OCI-LY1 (cell line): ENCODE measurements around the gene OGFR.

ENCODE experiments used
- H2AFZ ChIP-seq: fragments of 200-600 bp; sonication (generic), shearing (Covaris generic); 2 replicates; pipeline ENCODE4 v1.6.0; 2014; ENCODE audit warnings: antibody characterized with exemption, mild to moderate bottlenecking, low read length
- H3F3A ChIP-seq: fragments of 200-600 bp; sonication (generic), shearing (Covaris generic); 2 replicates; pipeline ENCODE4 v1.6.0; 2014; ENCODE audit warnings: mild to moderate bottlenecking, antibody characterized with exemption, low read length, moderate library complexity; ENCODE audit not compliant: insufficient read depth
- H3K27ac ChIP-seq: fragments of 200-600 bp; sonication (generic); 2 replicates; pipeline ENCODE4 v1.5.1; 2014; ENCODE audit warnings: low read length, mixed run types, mild to moderate bottlenecking, low read depth; ENCODE audit not compliant: poor library complexity, severe bottlenecking
- H3K27me3 ChIP-seq: fragments of 200-600 bp; sonication (generic); 2 replicates; pipeline ENCODE4 v1.6.0; 2014; ENCODE audit warnings: antibody characterized with exemption, mild to moderate bottlenecking, low read length, moderate library complexity; ENCODE audit not compliant: insufficient read depth
- H3K36me3 ChIP-seq: fragments of 200-600 bp; sonication (generic); 2 replicates; pipeline ENCODE4 v1.6.1; 2014; ENCODE audit warnings: mild to moderate bottlenecking, antibody characterized with exemption, low read length, moderate library complexity, mixed read lengths; ENCODE audit not compliant: insufficient read depth
- H3K4me1 ChIP-seq: fragments of 200-600 bp; sonication (generic); 2 replicates; pipeline ENCODE4 v1.5.1; 2014; ENCODE audit warnings: mild to moderate bottlenecking, low read length, moderate library complexity; ENCODE audit not compliant: insufficient read depth, severe bottlenecking
- H3K4me2 ChIP-seq: fragments of 200-600 bp; sonication (generic), shearing (Covaris generic); 2 replicates; pipeline ENCODE4 v1.6.1; 2014; ENCODE audit warnings: low read length
- H3K4me3 ChIP-seq: fragments of 200-600 bp; sonication (generic); 2 replicates; pipeline ENCODE4 v1.5.1; 2014; ENCODE audit warnings: low read length, low read depth, mild to moderate bottlenecking, mixed read lengths; ENCODE audit not compliant: poor library complexity, severe bottlenecking
- H3K79me2 ChIP-seq: fragments of 200-600 bp; shearing (Covaris generic); 2 replicates; pipeline ENCODE4 v1.6.1; 2016; ENCODE audit warnings: mixed run types, low read length, mixed read lengths; ENCODE audit not compliant: insufficient read depth
- H3K9ac ChIP-seq: fragments of 200-600 bp; sonication (generic), shearing (Covaris generic); 2 replicates; pipeline ENCODE4 v1.6.1; 2014; ENCODE audit warnings: mild to moderate bottlenecking, low read length, mixed read lengths
- H3K9me2 ChIP-seq: fragments of 200-600 bp; sonication (generic), shearing (Covaris generic); 2 replicates; pipeline ENCODE4 v1.6.1; 2014; ENCODE audit warnings: low read depth, mild to moderate bottlenecking, low read length, mixed read lengths
- H3K9me3 ChIP-seq: fragments of 200-600 bp; shearing (Covaris generic); 2 replicates; pipeline ENCODE4 v1.6.1; 2014; ENCODE audit warnings: low read length, mixed read lengths
- H4K20me1 ChIP-seq: fragments of 200-600 bp; sonication (generic), shearing (Covaris generic); 2 replicates; pipeline ENCODE4 v1.6.0; 2016; ENCODE audit warnings: mild to moderate bottlenecking, low read length; ENCODE audit not compliant: insufficient read depth
- EZH2 ChIP-seq: fragments of 200-600 bp; sonication (generic), shearing (Covaris generic); IDR thresholded peaks from 2 replicates; pipeline ENCODE4 v1.8.0; 2017; ENCODE audit warnings: borderline replicate concordance, mixed run types, mild to moderate bottlenecking, antibody characterized with exemption, low read length, moderate library complexity, mixed read lengths
- TF ChIP-seq, protein P1 (sequence below): fragments of 200-600 bp; sonication (generic), shearing (Covaris generic); IDR thresholded peaks from 2 replicates; pipeline ENCODE4 v1.5.1; 2017; ENCODE audit warnings: mild to moderate bottlenecking, antibody characterized with exemption, low read length, moderate library complexity, mixed read lengths

Gene OGFR

DNA sequence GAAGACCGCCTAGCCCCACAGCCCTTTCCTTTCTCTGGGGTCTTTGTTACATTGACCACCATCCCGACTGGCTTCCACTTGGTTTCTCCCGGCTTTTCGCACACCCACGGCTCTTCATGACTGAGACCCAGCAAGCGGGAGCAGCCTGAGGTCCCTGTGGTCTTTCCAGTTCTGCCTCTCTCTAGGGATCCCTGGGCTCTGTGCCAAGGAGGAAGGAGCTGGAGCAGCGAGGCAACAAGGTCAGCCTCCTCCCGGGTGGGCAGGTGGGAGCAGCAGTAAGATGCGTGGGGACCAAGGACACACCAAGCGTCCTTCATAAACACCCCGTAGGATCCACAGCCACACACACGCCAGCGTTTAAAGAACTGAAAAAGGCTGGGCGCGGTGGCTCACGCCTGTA lies 37.9 kb upstream of the OGFR start:
- no peak overlapping the region for H3K4me2 ChIP-seq
- H4K20me1 ChIP-seq = no peaks in the 10 kb centered on the region
- H3F3A ChIP-seq = no peaks in the 10 kb centered on the region
- H2AFZ ChIP-seq = no peak overlapping the region
- no peaks in the 10 kb centered on the region for H3K9me2 ChIP-seq
- H3K27ac ChIP-seq = no peak overlapping the region
- no peaks in the 10 kb centered on the region for H3K4me1 ChIP-seq
- TF ChIP-seq EZH2 = no peak
- TF ChIP-seq, protein P1, sequence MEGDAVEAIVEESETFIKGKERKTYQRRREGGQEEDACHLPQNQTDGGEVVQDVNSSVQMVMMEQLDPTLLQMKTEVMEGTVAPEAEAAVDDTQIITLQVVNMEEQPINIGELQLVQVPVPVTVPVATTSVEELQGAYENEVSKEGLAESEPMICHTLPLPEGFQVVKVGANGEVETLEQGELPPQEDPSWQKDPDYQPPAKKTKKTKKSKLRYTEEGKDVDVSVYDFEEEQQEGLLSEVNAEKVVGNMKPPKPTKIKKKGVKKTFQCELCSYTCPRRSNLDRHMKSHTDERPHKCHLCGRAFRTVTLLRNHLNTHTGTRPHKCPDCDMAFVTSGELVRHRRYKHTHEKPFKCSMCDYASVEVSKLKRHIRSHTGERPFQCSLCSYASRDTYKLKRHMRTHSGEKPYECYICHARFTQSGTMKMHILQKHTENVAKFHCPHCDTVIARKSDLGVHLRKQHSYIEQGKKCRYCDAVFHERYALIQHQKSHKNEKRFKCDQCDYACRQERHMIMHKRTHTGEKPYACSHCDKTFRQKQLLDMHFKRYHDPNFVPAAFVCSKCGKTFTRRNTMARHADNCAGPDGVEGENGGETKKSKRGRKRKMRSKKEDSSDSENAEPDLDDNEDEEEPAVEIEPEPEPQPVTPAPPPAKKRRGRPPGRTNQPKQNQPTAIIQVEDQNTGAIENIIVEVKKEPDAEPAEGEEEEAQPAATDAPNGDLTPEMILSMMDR = no peak
- no peak overlapping the region for H3K9ac ChIP-seq
- H3K36me3 ChIP-seq = no peaks in the 10 kb centered on the region
- H3K4me3 ChIP-seq = no peak overlapping the region
- H3K79me2 ChIP-seq = no peaks in the 10 kb centered on the region
- peaks cover 7% of the 10 kb centered on the region; the same call in 1 of the 2 replicates for H3K27me3 ChIP-seq
- no peaks in the 10 kb centered on the region for H3K9me3 ChIP-seq

DNA sequence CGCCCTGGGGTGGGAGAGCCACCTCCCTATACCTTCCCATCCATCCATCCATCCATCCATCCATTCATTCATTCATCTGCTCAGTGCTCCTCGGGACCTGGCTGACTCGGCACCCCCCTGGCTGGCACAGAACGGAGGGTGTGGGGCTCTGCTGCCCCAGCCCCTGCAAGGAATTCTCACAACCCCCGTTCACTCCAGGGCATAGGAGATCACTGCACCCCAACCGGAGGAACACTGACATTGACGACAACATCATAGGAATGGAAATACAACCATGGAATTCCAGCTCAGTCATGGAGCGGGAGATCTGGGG lies 36.4 kb upstream of the OGFR start:
- Histone ChIP-seq H3K79me2 (no peaks in the 10 kb centered on the region), H3K27ac (no peak overlapping the region), H3K9me3 (no peaks in the 10 kb centered on the region), H4K20me1 (no peaks in the 10 kb centered on the region), H3K4me1 (no peaks in the 10 kb centered on the region), H3K4me3 (no peak overlapping the region), H3K4me2 (no peak overlapping the region), H3K9me2 (no peaks in the 10 kb centered on the region), H2AFZ (no peak overlapping the region), H3K27me3 (peaks cover 7% of the 10 kb centered on the region; the same call in 1 of the 2 replicates), H3K9ac (no peak overlapping the region), H3K36me3 (no peaks in the 10 kb centered on the region), H3F3A (no peaks in the 10 kb centered on the region)
- TF ChIP-seq, protein P1 = no peak
- TF ChIP-seq EZH2 = no peak

DNA sequence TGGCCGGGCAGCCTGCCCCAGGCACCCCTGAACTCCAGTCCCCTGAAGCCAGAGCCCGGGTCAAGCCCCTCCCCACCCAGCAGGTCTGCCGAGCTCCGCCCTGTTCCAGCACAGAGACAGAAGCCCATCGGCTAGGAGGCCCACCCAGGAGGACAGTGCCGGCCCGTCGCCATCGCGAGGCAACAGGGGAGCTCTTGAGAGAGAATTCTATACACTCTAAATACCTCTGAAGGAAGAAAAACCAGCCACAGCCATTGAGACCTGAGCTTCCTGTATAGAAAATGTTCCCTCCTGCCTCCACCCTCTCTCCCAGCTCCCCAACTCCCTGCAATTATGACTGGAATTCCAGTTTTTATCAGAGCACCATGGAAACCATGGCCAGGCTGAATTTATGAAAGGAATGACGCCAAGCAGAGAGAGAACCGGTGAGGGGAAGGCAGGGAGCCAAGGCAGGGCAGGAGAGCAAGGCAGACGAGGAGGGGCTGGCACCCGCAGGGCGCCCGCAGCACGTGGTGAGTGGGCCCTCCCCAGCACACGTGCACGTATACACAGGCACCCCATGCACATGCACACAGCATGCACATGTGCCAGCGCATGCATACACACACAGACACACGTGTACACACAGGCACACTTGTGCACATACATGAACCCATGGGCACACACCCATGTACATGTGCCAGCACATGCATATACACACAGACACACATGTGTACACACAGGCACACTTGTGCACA lies 35.9 kb upstream of the OGFR start:
- no peaks in the 10 kb centered on the region for H3K9me2 ChIP-seq
- H4K20me1 ChIP-seq = no peaks in the 10 kb centered on the region
- H2AFZ ChIP-seq = no peak overlapping the region
- no peak overlapping the region for H3K4me3 ChIP-seq
- no peaks in the 10 kb centered on the region for H3F3A ChIP-seq
- H3K36me3 ChIP-seq = no peaks in the 10 kb centered on the region
- H3K79me2 ChIP-seq = no peaks in the 10 kb centered on the region
- no peaks in the 10 kb centered on the region for H3K9me3 ChIP-seq
- H3K4me1 ChIP-seq = no peaks in the 10 kb centered on the region
- peaks cover 7% of the 10 kb centered on the region; the same call in 1 of the 2 replicates for H3K27me3 ChIP-seq
- TF ChIP-seq, protein P1 = no peak
- no peak overlapping the region for H3K4me2 ChIP-seq
- H3K9ac ChIP-seq = no peak overlapping the region
- H3K27ac ChIP-seq = no peak overlapping the region
